Transverse colon (tissue), 4 donors: ENCODE results near the gene GALNT9. TPM values are rescaled to one million over a fixed set of nuclear protein-coding genes. Genes with fewer than 3 reads are reported as not detected.

Source experiments
- DNase-seq: peaks from one replicate; pipeline ENCODE4 v3.0.0-alpha.2; 2019
- H3K27ac ChIP-seq, 4 donors: fragments of 200-600 bp; sonication (generic); 2 replicates each; pipeline ENCODE4 v1.5.1; 2016 to 2018; ENCODE audit warnings: inconsistent platforms in 4 of 4
- H3K27me3 ChIP-seq: fragments of 200-600 bp; sonication (generic); 2 replicates; pipeline ENCODE4 v1.5.1; 2017; ENCODE audit warnings: inconsistent platforms
- H3K36me3 ChIP-seq, 4 donors: fragments of 200-600 bp; sonication (generic); 2 replicates each; pipeline ENCODE4 v1.5.1; 2017 to 2019; ENCODE audit warnings: inconsistent platforms in 4 of 4
- H3K4me1 ChIP-seq, 4 donors: fragments of 200-600 bp; sonication (generic); 2 replicates each; pipeline ENCODE4 v1.5.1; 2017 to 2020; ENCODE audit warnings: inconsistent platforms in 4 of 4
- H3K4me3 ChIP-seq, 4 donors: fragments of 200-600 bp; sonication (generic); 1 replicate in 1 of 4; 2 replicates in 3 of 4; pipeline versions ENCODE4 v1.5.1 to v1.6.1; 2017 to 2019; ENCODE audit warnings: inconsistent platforms in 4 of 4
- H3K9me3 ChIP-seq, 2 donors: fragments of 200-600 bp; sonication (generic); 2 replicates each; pipeline ENCODE4 v1.5.1; 2017 to 2019; ENCODE audit warnings: inconsistent platforms in 2 of 2
- EP300 ChIP-seq: sonication (generic); formaldehyde crosslinking; IDR thresholded peaks from one replicate; pipeline ENCODE4 v1.6.1; 2017; ENCODE audit warnings: antibody characterized with exemption, low read depth
- POLR2A ChIP-seq: fragments of 450-650 bp; IDR thresholded peaks from one replicate; pipeline ENCODE4 v1.6.1; 2016; ENCODE audit warnings: antibody characterized with exemption, mild to moderate bottlenecking, moderate library complexity
- POLR2AphosphoS5 ChIP-seq, 3 donors: sonication (generic); formaldehyde crosslinking; IDR thresholded peaks; one replicate each; pipeline ENCODE4 v1.6.1; 2016; ENCODE audit warnings: antibody characterized with exemption in 3 of 3
- WGBS, 2 donors: methylation state at CpG; one replicate each; pipeline ENCODE4 v1.1.5; 2018; ENCODE audit warnings: low coverage in 1 of 2; 5-methylcytosine and 5-hydroxymethylcytosine counted together
- in situ Hi-C, 4 donors: fragments of 200-750 bp; cut with MboI; loops; one replicate each; pipeline versions ENCODE4 v1.15.0 to v1.15.1; 2017; ENCODE audit warnings: low sequenced_read_pairs in 3 of 4, low pct_ligation_motif_present in 1 of 4, low pct_unique_long_range_greater_than_20kb in 1 of 4
- intact Hi-C: fragments of 100-400 bp; cut with DNase I; formaldehyde crosslinking; loops from one replicate; pipeline ENCODE4 v1.15.1; 2023; ENCODE audit warnings: low total_unique reads
- total RNA-seq, 4 donors: library from RNA; depleted of rRNA; stranded (reverse); fragments of >200 nt; gene quantifications; one replicate each; pipeline ENCODE4 v1.1.0, GENCODE V29; 2016
- TF ChIP-seq, protein P1 (sequence below), 5 experiments: fragments of 200-600 bp in 3 of 5; fragments of 450-650 bp in 2 of 5; sonication (generic) in 3 of 5; IDR thresholded peaks; 1 replicate in 2 of 5; 2 replicates in 3 of 5; pipeline ENCODE4 v1.5.1; 2016 to 2017; ENCODE audit warnings: antibody characterized with exemption in 5 of 5, inconsistent platforms in 3 of 5, mild to moderate bottlenecking in 2 of 5, moderate library complexity in 1 of 5

Gene GALNT9
- total RNA-seq, 4 donors from 2014 or later = 0.82 to 4.5 TPM; not detected in 2

DNA sequence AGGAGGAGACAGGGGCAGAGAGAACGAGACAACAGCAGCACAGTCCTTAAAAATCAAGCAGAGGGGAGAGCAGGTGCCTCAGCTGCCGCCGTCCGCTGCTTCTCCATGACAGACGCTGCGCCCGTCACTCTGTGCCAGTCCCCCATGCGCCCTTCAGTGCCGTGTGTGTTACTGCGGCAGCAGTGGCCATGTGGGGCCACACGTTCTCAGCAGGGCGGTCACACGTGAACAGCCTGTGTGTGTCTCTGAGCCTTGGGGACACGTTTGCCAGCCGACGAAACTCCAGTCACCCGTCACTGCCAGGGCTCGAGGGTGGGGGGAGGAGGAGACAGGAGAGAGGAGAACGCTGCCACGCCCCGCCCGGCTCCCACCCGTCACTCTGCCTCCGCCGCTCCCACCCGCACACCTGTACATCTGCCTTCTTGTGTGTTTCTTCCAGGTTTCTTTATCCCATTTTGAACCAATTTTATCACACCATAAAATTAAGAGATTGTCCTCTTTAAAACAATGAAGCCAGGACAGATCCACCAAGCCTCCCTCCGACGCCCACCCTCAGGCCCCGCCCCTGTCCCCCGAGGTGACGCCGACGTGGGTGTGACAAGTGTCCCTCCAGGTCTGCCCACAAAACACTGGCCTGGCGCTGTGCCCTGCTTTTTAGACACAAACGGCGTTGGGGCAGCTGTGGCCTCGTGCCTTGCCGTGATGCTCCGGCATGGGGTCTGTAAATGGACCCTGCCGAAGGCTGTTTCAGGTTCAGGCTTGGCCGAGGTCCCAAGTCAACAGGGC lies 58.2 kb downstream of the GALNT9 start:
- H3K27ac ChIP-seq = no peak overlapping the region
- intact Hi-C loops = no loop called here
- TF ChIP-seq POLR2AphosphoS5 (IDR thresholded peaks at IDR 0.05) = no peak
- no peak for TF ChIP-seq EP300
- no peak for TF ChIP-seq POLR2A
- H3K9me3 ChIP-seq = no peaks in the 10 kb centered on the region
- 66 to 80% methylated on average over 1 to 35 of the region's 41 CpGs for WGBS, 2 donors
- no peak overlapping the region for H3K4me3 ChIP-seq
- in situ Hi-C loops = no loop called here
- no peaks in the 10 kb centered on the region for H3K27me3 ChIP-seq
- H3K4me1 ChIP-seq = peaks cover 0 to 17% (median 3%) of the 10 kb centered on the region in 4 donors
- no peak for DNase-seq
- no peaks in the 10 kb centered on the region for H3K36me3 ChIP-seq

DNA sequence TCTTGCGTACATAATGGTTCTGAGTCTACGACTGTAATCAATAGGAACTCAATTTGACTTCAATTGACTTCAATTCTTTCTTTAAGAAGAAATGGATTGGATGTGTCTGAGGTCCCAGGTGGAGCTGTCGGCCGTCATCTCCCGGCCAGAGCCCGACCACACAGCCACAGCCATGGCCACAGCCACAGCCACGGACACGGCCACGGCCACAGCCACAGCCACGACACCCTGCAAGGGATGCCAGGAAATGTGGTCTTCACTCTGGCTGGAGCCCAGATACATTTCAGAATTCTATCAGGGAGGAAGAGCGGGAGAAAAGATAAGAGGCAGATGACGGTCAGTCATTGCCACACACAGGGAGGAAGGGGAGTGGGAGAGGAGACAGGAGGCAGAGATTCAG lies 58.9 kb downstream of the GALNT9 start:
- DNase-seq = no peak
- peaks cover 0 to 15% (median 3%) of the 10 kb centered on the region in 4 donors for H3K4me1 ChIP-seq
- no peak overlapping the region for H3K27ac ChIP-seq
- in situ Hi-C loops (no loop called here), intact Hi-C loops (no loop called here)
- no peak overlapping the region for H3K4me3 ChIP-seq
- 83% methylated on average over 12 of the region's 12 CpGs; no CpG with 5 or more reads in 1 of the 2 donors for WGBS, 2 donors
- TF ChIP-seq, protein P1, sequence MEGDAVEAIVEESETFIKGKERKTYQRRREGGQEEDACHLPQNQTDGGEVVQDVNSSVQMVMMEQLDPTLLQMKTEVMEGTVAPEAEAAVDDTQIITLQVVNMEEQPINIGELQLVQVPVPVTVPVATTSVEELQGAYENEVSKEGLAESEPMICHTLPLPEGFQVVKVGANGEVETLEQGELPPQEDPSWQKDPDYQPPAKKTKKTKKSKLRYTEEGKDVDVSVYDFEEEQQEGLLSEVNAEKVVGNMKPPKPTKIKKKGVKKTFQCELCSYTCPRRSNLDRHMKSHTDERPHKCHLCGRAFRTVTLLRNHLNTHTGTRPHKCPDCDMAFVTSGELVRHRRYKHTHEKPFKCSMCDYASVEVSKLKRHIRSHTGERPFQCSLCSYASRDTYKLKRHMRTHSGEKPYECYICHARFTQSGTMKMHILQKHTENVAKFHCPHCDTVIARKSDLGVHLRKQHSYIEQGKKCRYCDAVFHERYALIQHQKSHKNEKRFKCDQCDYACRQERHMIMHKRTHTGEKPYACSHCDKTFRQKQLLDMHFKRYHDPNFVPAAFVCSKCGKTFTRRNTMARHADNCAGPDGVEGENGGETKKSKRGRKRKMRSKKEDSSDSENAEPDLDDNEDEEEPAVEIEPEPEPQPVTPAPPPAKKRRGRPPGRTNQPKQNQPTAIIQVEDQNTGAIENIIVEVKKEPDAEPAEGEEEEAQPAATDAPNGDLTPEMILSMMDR (IDR thresholded peaks at IDR 0.05) = no peak
- TF ChIP-seq POLR2AphosphoS5 (IDR thresholded peaks at IDR 0.05) = no peak
- TF ChIP-seq EP300 = no peak
- no peak for TF ChIP-seq POLR2A
- no peaks in the 10 kb centered on the region for H3K36me3 ChIP-seq
- H3K27me3 ChIP-seq = no peaks in the 10 kb centered on the region
- H3K9me3 ChIP-seq = no peaks in the 10 kb centered on the region

DNA sequence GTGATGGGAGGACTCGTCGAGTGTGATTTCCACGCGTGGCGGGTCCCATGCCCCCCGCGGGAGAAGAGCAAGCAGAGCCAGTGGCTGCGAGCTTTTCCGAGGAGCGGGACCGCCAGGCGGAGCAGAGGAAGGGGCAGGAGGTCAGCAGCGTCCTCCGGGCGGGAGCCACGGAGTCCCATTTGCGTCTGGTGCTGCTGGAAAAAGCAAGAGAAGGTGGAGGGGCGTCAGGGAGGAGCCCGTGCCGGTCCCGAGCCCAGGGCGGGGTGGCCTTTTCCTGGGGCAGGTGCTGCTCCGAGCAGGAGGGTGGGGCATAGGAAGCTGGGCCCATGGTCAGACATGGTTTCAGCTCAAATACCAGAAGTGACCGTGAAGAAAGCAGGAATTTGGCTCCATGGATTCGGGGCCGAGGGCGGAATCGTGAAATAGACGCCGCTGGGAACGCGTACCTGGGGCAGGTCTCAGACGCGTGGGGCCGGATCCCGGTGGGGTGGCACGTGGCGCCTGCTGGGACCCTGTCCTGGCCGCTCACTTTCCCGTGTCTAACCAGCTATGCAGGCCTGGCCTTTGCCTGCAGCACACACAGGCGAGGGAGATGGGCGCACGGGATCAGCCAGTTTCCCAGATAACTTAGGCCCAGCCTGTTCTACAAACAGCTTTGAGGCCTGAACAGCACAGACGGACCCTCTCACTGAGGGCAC lies 60.0 kb downstream of the GALNT9 start:
- Histone ChIP-seq H3K4me3 (no peak overlapping the region), H3K36me3 (no peaks in the 10 kb centered on the region), H3K4me1 (peaks cover 0 to 7% (median 3%) of the 10 kb centered on the region in 4 donors), H3K9me3 (no peaks in the 10 kb centered on the region), H3K27me3 (no peaks in the 10 kb centered on the region), H3K27ac (no peak overlapping the region)
- intact Hi-C loops = no loop called here
- TF ChIP-seq POLR2A = no peak
- TF ChIP-seq, protein P1 (IDR thresholded peaks at IDR 0.05) = no peak
- no peak for TF ChIP-seq EP300
- no peak for TF ChIP-seq POLR2AphosphoS5 (IDR thresholded peaks at IDR 0.05)
- no peak for DNase-seq
- in situ Hi-C loops = no loop called here
- 82% methylated on average over 44 of the region's 44 CpGs; no CpG with 5 or more reads in 1 of the 2 donors for WGBS, 2 donors

DNA sequence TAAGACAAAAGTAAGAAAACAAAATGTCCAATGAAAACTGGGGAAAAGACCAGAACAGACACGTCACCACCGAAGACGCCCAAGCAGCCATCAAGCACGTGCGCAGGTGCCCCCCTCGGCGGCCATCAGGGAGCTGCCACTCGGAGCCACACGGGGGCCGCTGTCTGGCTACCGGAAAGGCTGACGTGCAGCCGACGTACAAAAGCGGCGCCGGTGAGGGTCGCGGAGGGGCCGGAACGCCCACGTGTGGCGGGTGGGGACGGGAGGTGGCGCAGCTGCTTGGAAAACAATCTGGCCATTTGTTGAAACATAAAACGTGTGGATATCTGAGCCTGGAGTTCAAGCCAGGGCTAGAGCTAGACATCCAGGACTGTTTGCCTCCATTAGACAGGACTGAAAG lies 60.7 kb downstream of the GALNT9 start:
- Histone ChIP-seq H3K36me3 (no peaks in the 10 kb centered on the region), H3K27me3 (no peaks in the 10 kb centered on the region), H3K4me3 (no peak overlapping the region), H3K9me3 (no peaks in the 10 kb centered on the region), H3K4me1 (no peaks in the 10 kb centered on the region), H3K27ac (no peak overlapping the region)
- TF ChIP-seq POLR2A = no peak
- TF ChIP-seq, protein P1 (IDR thresholded peaks at IDR 0.05) = no peak
- TF ChIP-seq EP300 = no peak
- TF ChIP-seq POLR2AphosphoS5 (IDR thresholded peaks at IDR 0.05) = no peak
- 68 to 72% methylated on average over 5 to 26 of the region's 26 CpGs for WGBS, 2 donors
- no peak for DNase-seq
- in situ Hi-C loops = no loop called here
- intact Hi-C loops = no loop called here
